HUES48 (cell line): ENCODE results near the gene PDE3B.
"Not testable (repeated sequence)": the region's sequence is repeated elsewhere in the genome, so short reads cannot be mapped to it uniquely, and the experiment has no call there.

Source experiments
- H3K27ac ChIP-seq: one replicate; pipeline ENCODE4 v1.7.0; 2013; ENCODE audit warnings: low read depth, low read length, inconsistent platforms
- H3K27me3 ChIP-seq: 2 replicates; pipeline ENCODE4 v1.6.1; 2013; ENCODE audit warnings: mild to moderate bottlenecking, low read length; ENCODE audit not compliant: control insufficient read depth, insufficient read depth
- H3K36me3 ChIP-seq: 2 replicates; pipeline ENCODE4 v1.6.1; 2013; ENCODE audit warnings: low read length; ENCODE audit not compliant: control insufficient read depth, insufficient read depth
- H3K4me1 ChIP-seq: 2 replicates; pipeline ENCODE4 v1.6.1; 2013; ENCODE audit warnings: mild to moderate bottlenecking, low read length; ENCODE audit not compliant: control insufficient read depth, insufficient read depth
- H3K4me3 ChIP-seq: 2 replicates; pipeline ENCODE4 v1.5.1; 2013; ENCODE audit warnings: mild to moderate bottlenecking, low read depth, low read length
- H3K9ac ChIP-seq: 2 replicates; pipeline ENCODE4 v1.6.1; 2013; ENCODE audit warnings: mild to moderate bottlenecking, low read depth, low read length, moderate library complexity
- H3K9me3 ChIP-seq: 2 replicates; pipeline ENCODE4 v1.6.1; 2013; ENCODE audit warnings: low read length; ENCODE audit not compliant: control insufficient read depth, insufficient read depth

The PDE3B gene

DNA sequence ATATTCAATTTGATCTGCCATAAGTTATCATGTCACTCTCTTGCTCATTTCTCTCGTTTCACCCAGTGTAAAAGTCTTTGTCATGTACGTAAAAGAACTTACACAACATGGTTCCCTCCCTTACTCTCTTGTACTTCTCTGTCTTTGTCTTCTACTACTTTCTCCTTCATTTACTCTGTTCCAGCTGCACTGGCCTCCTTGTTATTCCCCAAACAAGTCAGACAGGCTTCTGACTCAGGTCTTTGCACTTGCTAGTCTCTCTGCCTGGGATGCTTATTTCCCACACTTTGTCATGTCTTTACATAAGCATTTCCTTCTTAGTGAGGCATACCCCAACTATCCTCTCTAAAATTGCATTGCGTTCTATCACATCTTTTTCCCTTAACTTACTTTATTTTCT lies 131.1 kb downstream of the PDE3B start:
- H3K27me3 ChIP-seq = no peaks in the 10 kb centered on the region

DNA sequence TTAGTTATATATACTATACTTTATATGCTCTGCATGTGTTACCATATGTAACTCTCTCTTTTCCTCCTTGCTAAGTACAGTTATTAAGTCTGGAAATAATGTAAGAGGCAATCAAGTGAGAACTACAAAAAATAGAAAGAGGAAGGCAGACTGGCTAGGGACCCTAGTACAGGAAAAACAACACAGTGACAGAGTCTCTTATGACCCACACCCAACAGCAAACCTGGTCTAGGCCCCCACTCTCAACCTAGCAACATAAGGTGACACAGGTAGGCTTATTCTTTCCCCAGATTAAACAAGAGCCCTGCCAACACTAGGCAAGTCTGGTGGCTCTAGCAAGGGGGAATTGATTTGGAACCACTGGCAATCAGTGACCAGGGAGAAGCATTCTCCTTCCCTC lies 132.3 kb downstream of the PDE3B start:
- no peaks in the 10 kb centered on the region for H3K27me3 ChIP-seq

More for the DNA sequence above, 131.1 kb downstream of the PDE3B start:
- Histone ChIP-seq H3K36me3 (no peaks in the 10 kb centered on the region), H3K9me3 (no peaks in the 10 kb centered on the region), H3K9ac (no peak overlapping the region), H3K27ac (no peak overlapping the region), H3K4me3 (no peak overlapping the region), H3K4me1 (no peaks in the 10 kb centered on the region)

DNA sequence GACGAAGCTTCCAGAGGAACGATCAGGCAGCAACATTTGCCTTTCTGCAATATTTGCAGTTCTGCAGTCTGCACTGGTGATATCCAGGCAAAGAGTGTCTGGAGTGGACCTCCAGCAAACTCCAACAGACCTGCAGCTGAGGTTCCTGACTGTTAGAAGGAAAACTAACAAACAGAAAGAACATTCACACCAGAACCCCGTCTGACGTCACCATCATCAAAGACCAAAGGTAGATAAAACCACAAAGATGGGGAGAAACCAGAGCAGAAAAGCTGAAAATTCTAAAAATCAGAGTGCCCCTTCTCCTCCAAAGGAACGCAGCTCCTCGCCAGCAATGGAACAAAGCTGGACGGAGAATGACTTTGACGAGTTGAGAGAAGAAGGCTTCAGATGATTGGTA lies 134.9 kb downstream of the PDE3B start:
- not testable (repeated sequence) for H3K36me3 ChIP-seq, H3K9ac ChIP-seq, H3K9me3 ChIP-seq, H3K27me3 ChIP-seq, H3K4me1 ChIP-seq, H3K4me3 ChIP-seq, H3K27ac ChIP-seq

More for the DNA sequence above, 132.3 kb downstream of the PDE3B start:
- Histone ChIP-seq H3K4me3 (no peak overlapping the region), H3K9me3 (no peaks in the 10 kb centered on the region), H3K9ac (no peak overlapping the region), H3K36me3 (no peaks in the 10 kb centered on the region), H3K4me1 (no peaks in the 10 kb centered on the region), H3K27ac (no peak overlapping the region)

DNA sequence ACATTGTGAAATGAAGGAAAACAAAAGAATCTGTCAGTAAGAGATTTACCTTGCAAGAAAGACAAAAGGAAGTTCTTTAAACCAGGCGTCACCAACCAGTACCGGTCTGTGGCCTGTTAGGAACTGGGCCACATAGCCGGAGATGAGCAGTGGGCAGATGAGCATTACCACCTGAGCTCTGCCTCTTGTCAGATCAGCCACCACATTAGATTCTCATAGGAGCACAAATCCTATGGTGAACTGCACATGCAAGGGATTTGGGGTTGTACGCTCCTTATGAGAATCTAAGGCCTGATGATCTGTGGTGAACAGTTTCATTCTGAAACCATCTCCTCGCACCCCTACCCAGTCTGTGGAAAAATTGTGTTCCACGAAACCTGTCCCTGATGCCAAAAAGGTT lies 140.2 kb downstream of the PDE3B start:
- H3K4me1 ChIP-seq = no peaks in the 10 kb centered on the region
- no peak overlapping the region for H3K9ac ChIP-seq
- H3K27me3 ChIP-seq = no peaks in the 10 kb centered on the region
- no peak overlapping the region for H3K27ac ChIP-seq
- no peak overlapping the region for H3K4me3 ChIP-seq
- H3K9me3 ChIP-seq = no peaks in the 10 kb centered on the region
- H3K36me3 ChIP-seq = no peaks in the 10 kb centered on the region

DNA sequence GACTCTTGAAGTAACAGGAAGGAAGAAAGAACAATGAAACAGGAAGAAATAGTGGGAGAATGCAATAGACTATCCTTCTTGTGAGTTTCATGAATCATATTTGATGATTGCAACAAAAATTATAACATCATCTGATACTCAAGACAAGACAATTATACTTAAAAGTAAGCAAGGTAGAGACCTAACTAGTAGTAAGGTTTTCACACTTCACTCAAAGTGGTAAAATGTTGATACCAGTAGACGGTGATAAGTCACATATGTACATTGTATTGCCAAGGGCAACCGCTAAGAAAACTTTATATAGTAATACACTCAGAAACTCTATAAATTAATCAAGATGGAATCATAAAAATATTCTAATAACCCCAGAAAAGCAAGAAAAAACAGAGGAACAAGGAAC lies 140.6 kb downstream of the PDE3B start:
- Histone ChIP-seq H3K4me1 (no peaks in the 10 kb centered on the region), H3K27me3 (no peaks in the 10 kb centered on the region), H3K36me3 (no peaks in the 10 kb centered on the region), H3K9me3 (no peaks in the 10 kb centered on the region), H3K9ac (no peak overlapping the region), H3K27ac (no peak overlapping the region), H3K4me3 (no peak overlapping the region)

DNA sequence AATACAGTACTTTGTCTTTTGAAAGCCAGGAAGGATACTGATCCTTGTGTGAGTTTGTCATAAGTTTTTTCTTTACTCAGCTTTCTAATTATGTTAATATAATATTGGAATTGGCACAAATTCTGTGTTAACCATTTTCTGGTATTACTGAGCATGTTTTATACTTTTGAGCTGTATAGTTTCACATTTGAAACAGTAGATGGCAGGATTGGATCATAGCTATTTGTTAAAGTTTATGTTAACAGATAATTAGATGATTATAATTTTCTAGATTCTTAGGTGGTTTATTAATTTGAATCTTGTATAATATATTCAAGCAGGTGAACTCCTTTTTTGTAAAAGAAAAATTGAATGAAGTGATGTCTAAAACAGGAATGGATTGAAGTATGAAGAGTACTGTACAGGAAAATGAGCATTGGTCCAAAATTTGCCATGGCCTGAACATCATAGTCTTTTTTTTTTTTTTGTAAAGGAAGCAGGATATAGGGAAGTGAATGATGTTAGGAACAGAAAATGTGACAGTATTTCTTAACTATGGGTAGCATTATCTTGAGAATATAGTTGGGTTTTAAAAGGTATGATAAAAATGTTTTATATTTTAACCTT lies 146.4 kb downstream of the PDE3B start:
- Histone ChIP-seq H3K9ac (no peak overlapping the region), H3K27me3 (no peaks in the 10 kb centered on the region), H3K36me3 (no peaks in the 10 kb centered on the region), H3K4me1 (peaks cover 8% of the 10 kb centered on the region), H3K9me3 (no peaks in the 10 kb centered on the region), H3K27ac (no peak overlapping the region), H3K4me3 (no peak overlapping the region)

DNA sequence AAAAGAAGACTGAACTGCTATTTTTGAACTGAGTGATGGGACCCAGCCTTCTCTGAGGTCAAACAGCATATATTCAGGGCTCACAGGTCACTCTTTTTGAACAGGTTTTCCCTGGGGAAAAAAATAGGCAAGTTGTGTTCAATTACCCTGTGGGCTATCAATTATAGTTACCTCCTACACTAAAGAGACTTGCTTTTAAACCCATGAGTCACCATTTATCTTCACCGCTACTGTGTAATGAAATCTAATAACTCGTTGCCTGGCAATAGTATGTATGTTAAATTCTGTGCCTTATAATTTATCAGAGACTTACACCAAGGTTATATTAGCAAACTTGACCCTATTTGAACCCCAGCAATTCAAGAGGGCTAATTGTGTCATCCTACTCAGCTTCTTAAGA lies 149.9 kb downstream of the PDE3B start:
- peaks cover 8% of the 10 kb centered on the region for H3K4me1 ChIP-seq
- no peak overlapping the region for H3K4me3 ChIP-seq
- no peak overlapping the region for H3K9ac ChIP-seq
- H3K36me3 ChIP-seq = no peaks in the 10 kb centered on the region
- H3K9me3 ChIP-seq = no peaks in the 10 kb centered on the region
- no peak overlapping the region for H3K27ac ChIP-seq
- no peaks in the 10 kb centered on the region for H3K27me3 ChIP-seq

DNA sequence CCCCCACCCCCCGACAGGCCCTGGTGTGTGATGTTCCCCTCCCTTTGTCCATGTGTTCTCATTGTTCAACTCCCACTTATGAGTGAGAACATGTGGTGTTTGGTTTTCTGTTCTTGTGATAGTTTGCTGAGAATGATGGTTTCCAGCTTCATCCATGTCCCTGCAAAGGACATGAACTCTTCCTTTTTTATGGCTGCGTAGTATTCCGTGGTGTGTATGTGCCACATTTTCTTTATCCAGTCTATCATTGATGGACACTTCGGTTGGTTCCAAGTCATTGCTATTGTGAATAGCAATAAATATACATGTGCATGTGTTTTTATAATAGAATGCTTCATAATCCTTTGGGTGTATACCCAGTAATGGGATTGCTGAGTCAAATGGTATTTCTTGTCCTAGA lies 152.4 kb downstream of the PDE3B start:
- H3K4me1 ChIP-seq, H3K9ac ChIP-seq, H3K36me3 ChIP-seq, H3K27me3 ChIP-seq, H3K4me3 ChIP-seq, H3K27ac ChIP-seq, H3K9me3 ChIP-seq: not testable (repeated sequence)

DNA sequence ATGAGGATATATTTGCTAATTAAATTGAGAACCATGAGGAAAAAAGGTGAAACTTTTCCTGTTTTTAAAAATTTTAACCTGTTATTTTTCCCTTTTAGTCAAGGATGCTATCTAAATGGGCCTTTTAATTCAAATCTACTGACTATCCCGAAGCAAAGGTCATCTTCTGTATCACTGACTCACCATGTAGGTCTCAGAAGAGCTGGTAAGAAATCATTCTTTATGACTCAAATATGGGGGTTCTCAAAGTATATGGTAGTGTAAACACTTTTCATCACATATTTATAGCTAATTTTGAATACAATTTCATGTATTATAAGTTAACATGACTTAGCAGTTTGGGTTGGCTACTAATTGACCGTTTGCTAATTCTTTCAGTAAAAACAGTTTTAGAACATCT lies 160.2 kb downstream of the PDE3B start:
- Histone ChIP-seq H3K9me3 (no peaks in the 10 kb centered on the region), H3K9ac (no peak overlapping the region), H3K4me1 (no peaks in the 10 kb centered on the region), H3K27ac (no peak overlapping the region), H3K4me3 (no peak overlapping the region), H3K36me3 (no peaks in the 10 kb centered on the region), H3K27me3 (no peaks in the 10 kb centered on the region)

DNA sequence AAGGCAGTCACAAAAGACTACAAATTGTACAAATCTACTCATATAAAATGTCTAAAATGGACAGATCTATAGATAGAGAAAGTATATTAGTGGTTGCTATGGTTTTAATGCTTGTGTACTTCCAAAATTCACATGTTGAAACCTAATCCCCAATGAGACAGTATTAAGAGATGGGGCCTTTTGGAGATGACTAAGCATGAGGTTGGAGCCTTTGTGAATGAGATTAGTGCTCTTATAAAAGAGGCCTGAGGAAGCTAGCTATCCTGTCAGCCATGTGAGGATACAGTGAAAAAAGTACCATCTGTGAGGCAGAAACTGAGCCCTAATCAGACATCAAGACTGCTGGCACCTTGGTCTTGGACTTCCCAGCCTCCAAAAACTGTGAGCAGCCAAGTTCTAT lies 165.9 kb downstream of the PDE3B start:
- Histone ChIP-seq H3K9me3 (no peaks in the 10 kb centered on the region), H3K27me3 (no peaks in the 10 kb centered on the region), H3K9ac (no peak overlapping the region), H3K4me3 (no peak overlapping the region), H3K4me1 (no peaks in the 10 kb centered on the region), H3K27ac (no peak overlapping the region), H3K36me3 (no peaks in the 10 kb centered on the region)

DNA sequence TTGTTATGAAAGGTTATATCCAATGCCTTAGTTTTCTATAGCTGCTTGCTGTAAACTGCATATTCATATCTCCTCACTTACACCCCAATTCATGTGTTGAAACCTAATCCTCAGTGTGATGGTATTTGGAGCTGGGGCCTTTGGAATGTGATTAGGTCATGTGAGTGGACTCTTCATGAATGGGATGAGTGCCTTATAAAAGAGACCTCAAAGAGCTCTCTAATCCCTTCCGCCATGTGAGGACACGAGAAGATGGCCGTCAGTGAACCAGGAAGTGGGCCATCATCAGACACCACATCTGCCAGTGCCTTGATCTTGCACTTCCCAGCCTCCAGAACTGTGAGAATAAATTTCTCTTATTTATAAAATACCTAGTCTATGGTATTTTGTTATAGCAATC lies 169.2 kb downstream of the PDE3B start:
- Histone ChIP-seq H3K9ac (no peak overlapping the region), H3K27ac (no peak overlapping the region), H3K4me1 (no peaks in the 10 kb centered on the region), H3K36me3 (no peaks in the 10 kb centered on the region), H3K9me3 (no peaks in the 10 kb centered on the region), H3K27me3 (no peaks in the 10 kb centered on the region), H3K4me3 (no peak overlapping the region)

DNA sequence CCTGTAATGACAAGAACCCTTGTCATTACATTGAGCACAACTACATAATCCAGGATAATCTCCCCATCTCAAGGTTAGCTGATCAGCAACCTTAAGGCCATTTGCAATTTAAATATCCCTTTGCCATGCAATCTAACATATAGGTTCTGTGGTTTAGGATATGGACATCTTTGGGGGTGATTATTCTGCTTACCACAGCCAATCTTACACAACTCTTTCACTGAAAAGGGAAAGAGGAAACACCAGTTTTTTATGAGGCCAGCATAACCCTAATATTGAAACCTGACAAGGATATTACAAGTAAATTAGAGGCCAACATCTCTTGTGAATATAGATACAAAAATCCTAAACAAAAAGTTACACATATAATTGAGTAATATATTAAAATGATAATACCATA lies 169.9 kb downstream of the PDE3B start:
- H3K36me3 ChIP-seq = no peaks in the 10 kb centered on the region
- no peaks in the 10 kb centered on the region for H3K27me3 ChIP-seq
- no peak overlapping the region for H3K4me3 ChIP-seq
- H3K27ac ChIP-seq = no peak overlapping the region
- no peaks in the 10 kb centered on the region for H3K4me1 ChIP-seq
- no peaks in the 10 kb centered on the region for H3K9me3 ChIP-seq
- no peak overlapping the region for H3K9ac ChIP-seq
